Caco-2 (cell line): ENCODE measurements around the gene SERINC2. TPM values are rescaled to one million over a fixed set of nuclear protein-coding genes. Genes with fewer than 3 reads are reported as not detected.

Experiments
- BruUV-seq: library from RNA; stranded (reverse); fragments of 400-500 nt; replicated peaks from 2 replicates; lab custom pipeline; 2021; lab: Mats Ljungman, UMichigan
- CTCF ChIA-PET: fragments of 300-600 bp; sonication (Branson Sonifier 250); formaldehyde crosslinking; loops from one replicate; lab custom pipeline; 2022; ENCODE audit warnings: antibody characterized with exemption; lab: Charles Lee
- POLR2A ChIA-PET: fragments of 300-600 bp; sonication (Branson Sonifier 250); formaldehyde crosslinking; loops from one replicate; lab custom pipeline; 2022; ENCODE audit warnings: antibody characterized with exemption; lab: Charles Lee
- DNase-seq, 2 experiments: peaks; one replicate each; pipeline versions ENCODE4 v3.0.0 to v3.0.0-alpha.2; 2020 to 2022
- H3K27me3 ChIP-seq: replicated peaks from 2 replicates; pipeline ENCODE4 v1.6.0; 2011; ENCODE audit warnings: low read length; ENCODE audit not compliant: control insufficient read depth, insufficient read depth
- H3K36me3 ChIP-seq: 2 replicates; pipeline ENCODE4 v1.5.1; 2011; ENCODE audit warnings: low read length; ENCODE audit not compliant: control insufficient read depth, insufficient read depth
- H3K4me1 ChIP-seq: fragments of 250-450 bp; sonication (Bioruptor Pico); 2 replicates; pipeline ENCODE4 v1.5.1; 2020; ENCODE audit warnings: mild to moderate bottlenecking
- H3K4me3 ChIP-seq: 2 replicates; pipeline ENCODE4 v1.5.1; 2011; ENCODE audit warnings: low read depth, mild to moderate bottlenecking, control low read depth, low read length
- H3K9me3 ChIP-seq: fragments of 250-450 bp; sonication (Bioruptor Pico); 2 replicates; pipeline ENCODE4 v1.5.1; 2020; ENCODE audit warnings: mild to moderate bottlenecking, moderate library complexity
- H3K27ac Mint-ChIP-seq: one replicate; pipeline ENCODE4 v1.8.0; 2022; ENCODE audit warnings: mixed read lengths; ENCODE audit not compliant: unreplicated experiment
- H3K27me3 Mint-ChIP-seq: one replicate; pipeline ENCODE4 v1.8.0; 2022; ENCODE audit warnings: mixed read lengths; ENCODE audit not compliant: insufficient read depth, unreplicated experiment
- H3K36me3 Mint-ChIP-seq: one replicate; pipeline ENCODE4 v1.8.0; 2022; ENCODE audit warnings: mild to moderate bottlenecking, mixed read lengths; ENCODE audit not compliant: insufficient read depth, unreplicated experiment
- H3K4me1 Mint-ChIP-seq: one replicate; pipeline ENCODE4 v1.8.0; 2022; ENCODE audit warnings: low read depth, mixed read lengths; ENCODE audit not compliant: unreplicated experiment
- H3K4me3 Mint-ChIP-seq: one replicate; pipeline ENCODE4 v1.8.0; 2022; ENCODE audit warnings: mild to moderate bottlenecking, moderate library complexity, mixed read lengths; ENCODE audit not compliant: unreplicated experiment
- H3K9me3 Mint-ChIP-seq: one replicate; pipeline ENCODE4 v1.8.0; 2022; ENCODE audit warnings: mixed read lengths; ENCODE audit not compliant: unreplicated experiment
- CTCF ChIP-seq, 2 experiments: fragments of 200-600 bp in 1 of 2; IDR thresholded peaks; 1 replicate in 1 of 2; 2 replicates in 1 of 2; pipeline versions ENCODE4 v1.5.1 to v1.8.0; 2011 to 2022; ENCODE audit warnings: antibody characterized with exemption in 1 of 2, control low read depth in 1 of 2, inconsistent platforms in 1 of 2, low read depth in 1 of 2, low read length in 1 of 2, mild to moderate bottlenecking in 1 of 2, moderate library complexity in 1 of 2; ENCODE audit not compliant: insufficient read depth in 1 of 2, severe bottlenecking in 1 of 2, unreplicated experiment in 1 of 2
- intact Hi-C: fragments of 100-400 bp; cut with micrococcal nuclease; formaldehyde crosslinking; loops from one replicate; pipeline ENCODE4 v1.10.0; 2022; ENCODE audit not compliant: unreplicated experiment
- total RNA-seq: library from RNA; stranded (reverse); gene quantifications from 2 replicates; pipeline ENCODE4 v1.2.3, GENCODE V29; 2022

Gene SERINC2
- total RNA-seq, 1 experiment from 2014 or later, result 30.0 TPM

- H3K36me3 Mint-ChIP-seq, result no peaks in the 10 kb centered on the region
- Histone ChIP-seq H3K27me3 (no peaks in the 10 kb centered on the region), H3K36me3 (no peaks in the 10 kb centered on the region), H3K4me3 (no peak overlapping the region), H3K4me1 (peaks cover 8% of the 10 kb centered on the region; the same call in 1 of the 2 replicates), H3K9me3 (no peaks in the 10 kb centered on the region)
- POLR2A ChIA-PET, result no interaction called here
- CTCF ChIA-PET, result no interaction called here
- no peak for DNase-seq
- H3K4me3 Mint-ChIP-seq, result no peak overlapping the region
- TF ChIP-seq CTCF (IDR thresholded peaks at IDR 0.05; ENCODE audit: insufficient read depth in 1 of 2, low read depth in 1 of 2, low read length in 1 of 2, severe bottlenecking in 1 of 2, unreplicated experiment in 1 of 2), result no peak
- no peak overlapping the region for H3K27ac Mint-ChIP-seq
- H3K9me3 Mint-ChIP-seq, result no peaks in the 10 kb centered on the region
- H3K4me1 Mint-ChIP-seq, result peaks cover 8% of the 10 kb centered on the region
- no TSS peak for BruUV-seq
- no peaks in the 10 kb centered on the region for H3K27me3 Mint-ChIP-seq
- intact Hi-C loops, result no loop called here
Measured at GRCh38 chr1:31445951-31446350, 32.9 kb downstream of the SERINC2 start.

- peaks cover 8% of the 10 kb centered on the region; the same call in 1 of the 2 replicates for H3K4me1 ChIP-seq
- no TSS peak for BruUV-seq
- DNase-seq, result no peak
- no peak overlapping the region for H3K4me3 ChIP-seq
- POLR2A ChIA-PET, result no interaction called here
- Mint-ChIP-seq H3K27ac (no peak overlapping the region), H3K27me3 (no peaks in the 10 kb centered on the region), H3K9me3 (no peaks in the 10 kb centered on the region), H3K4me3 (no peak overlapping the region), H3K4me1 (no peaks in the 10 kb centered on the region), H3K36me3 (no peaks in the 10 kb centered on the region)
- H3K36me3 ChIP-seq, result no peaks in the 10 kb centered on the region
- no peaks in the 10 kb centered on the region for H3K27me3 ChIP-seq
- intact Hi-C loops, result no loop called here
- TF ChIP-seq CTCF (IDR thresholded peaks at IDR 0.05; ENCODE audit: insufficient read depth in 1 of 2, low read depth in 1 of 2, low read length in 1 of 2, severe bottlenecking in 1 of 2, unreplicated experiment in 1 of 2), result no peak
- CTCF ChIA-PET, result no interaction called here
- H3K9me3 ChIP-seq, result no peaks in the 10 kb centered on the region
Measured at GRCh38 chr1:31447210-31447609, 34.2 kb downstream of the SERINC2 start.

- peaks cover 30% of the 10 kb centered on the region for H3K9me3 Mint-ChIP-seq
- CTCF ChIA-PET, result no interaction called here
- no peaks in the 10 kb centered on the region for H3K36me3 Mint-ChIP-seq
- no peak for TF ChIP-seq CTCF (IDR thresholded peaks at IDR 0.05; ENCODE audit: insufficient read depth in 1 of 2, low read depth in 1 of 2, low read length in 1 of 2, severe bottlenecking in 1 of 2, unreplicated experiment in 1 of 2)
- no TSS peak for BruUV-seq
- H3K4me3 Mint-ChIP-seq, result no peak overlapping the region
- H3K27me3 Mint-ChIP-seq, result no peaks in the 10 kb centered on the region
- Histone ChIP-seq H3K9me3 (peaks cover 13% of the 10 kb centered on the region), H3K4me1 (no peaks in the 10 kb centered on the region), H3K27me3 (no peaks in the 10 kb centered on the region), H3K4me3 (no peak overlapping the region), H3K36me3 (no peaks in the 10 kb centered on the region)
- POLR2A ChIA-PET, result no interaction called here
- no peak overlapping the region for H3K27ac Mint-ChIP-seq
- H3K4me1 Mint-ChIP-seq, result no peaks in the 10 kb centered on the region
- no peak for DNase-seq
- intact Hi-C loops, result no loop called here
Measured at GRCh38 chr1:31453384-31454079, 40.5 kb downstream of the SERINC2 start.
